ENCODE data around the gene MVB12B. TPM values are rescaled to one million over a fixed set of nuclear protein-coding genes. Genes with fewer than 3 reads are reported as not detected.

Gene MVB12B
- polyA plus RNA-seq, 1 donor from 2014 or later: 39.5 TPM

- Histone ChIP-seq H2AFZ (ENCODE audit: low read depth, low read length) (no peak overlapping the region), H4K20me1 (ENCODE audit: insufficient read depth) (no peaks in the 10 kb centered on the region), H3K27ac (ENCODE audit: low read length) (no peak overlapping the region), H3K4me3 (ENCODE audit: low read length) (no peak overlapping the region), H3K36me3 (ENCODE audit: insufficient read depth, low read length) (no peaks in the 10 kb centered on the region), H3K4me2 (ENCODE audit: low read length) (no peak overlapping the region), H3K27me3 (ENCODE audit: insufficient read depth, low read depth, low read length) (no peaks in the 10 kb centered on the region), H3K9me3 (ENCODE audit: low read length) (no peaks in the 10 kb centered on the region), H3K9me2 (ENCODE audit: insufficient read depth, low read length) (no peaks in the 10 kb centered on the region), H3K79me2 (replicated peaks; ENCODE audit: insufficient read depth, low read length) (no peaks in the 10 kb centered on the region), H3F3A (ENCODE audit: insufficient read depth, low read length, poor library complexity, severe bottlenecking) (no peaks in the 10 kb centered on the region), H3K9ac (ENCODE audit: low read length) (no peak overlapping the region)
- TF ChIP-seq TAF1 (IDR thresholded peaks at IDR 0.05; ENCODE audit: low read depth): no peak
- no peak for TF ChIP-seq EZH2 (IDR thresholded peaks at IDR 0.05; ENCODE audit: borderline replicate concordance, insufficient read depth, low read length, poor library complexity, severe bottlenecking)
These were observed 17.0 kb upstream of the MVB12B start for GRCh38 chr9:126309427-126310189.

- Histone ChIP-seq H4K20me1 (ENCODE audit: insufficient read depth) (no peaks in the 10 kb centered on the region), H3K4me3 (ENCODE audit: low read length) (no peak overlapping the region), H3K9ac (ENCODE audit: low read length) (no peak overlapping the region), H3K4me2 (ENCODE audit: low read length) (no peak overlapping the region), H3K27me3 (ENCODE audit: insufficient read depth, low read depth, low read length) (no peaks in the 10 kb centered on the region), H3K9me2 (ENCODE audit: insufficient read depth, low read length) (no peaks in the 10 kb centered on the region), H3K79me2 (replicated peaks; ENCODE audit: insufficient read depth, low read length) (no peaks in the 10 kb centered on the region), H3F3A (ENCODE audit: insufficient read depth, low read length, poor library complexity, severe bottlenecking) (no peaks in the 10 kb centered on the region), H3K36me3 (ENCODE audit: insufficient read depth, low read length) (no peaks in the 10 kb centered on the region), H2AFZ (ENCODE audit: low read depth, low read length) (no peak overlapping the region), H3K9me3 (ENCODE audit: low read length) (no peaks in the 10 kb centered on the region), H3K27ac (ENCODE audit: low read length) (no peak overlapping the region)
- TF ChIP-seq SMC3 (conservative IDR thresholded peaks at IDR 0.05; ENCODE audit: poor library complexity) (no peak), EZH2 (IDR thresholded peaks at IDR 0.05; ENCODE audit: borderline replicate concordance, insufficient read depth, low read length, poor library complexity, severe bottlenecking) (no peak), TAF1 (IDR thresholded peaks at IDR 0.05; ENCODE audit: low read depth) (no peak), MXI1 (conservative IDR thresholded peaks at IDR 0.05; ENCODE audit: poor library complexity, severe bottlenecking) (no peak), EP300 (conservative IDR thresholded peaks at IDR 0.05; ENCODE audit: poor library complexity, severe bottlenecking) (no peak)
These were observed 13.8 kb upstream of the MVB12B start for GRCh38 chr9:126312584-126313551.

- no peak overlapping the region for H3K4me3 ChIP-seq (ENCODE audit: low read length)
- TF ChIP-seq REST (IDR thresholded peaks at IDR 0.05; ENCODE audit: borderline replicate concordance): no peak
- H3K9me2 ChIP-seq (ENCODE audit: insufficient read depth, low read length): no peaks in the 10 kb centered on the region
- no peaks in the 10 kb centered on the region for H3K27me3 ChIP-seq (ENCODE audit: insufficient read depth, low read depth, low read length)
- no peaks in the 10 kb centered on the region for H3K36me3 ChIP-seq (ENCODE audit: insufficient read depth, low read length)
- H3K79me2 ChIP-seq (replicated peaks; ENCODE audit: insufficient read depth, low read length): no peaks in the 10 kb centered on the region
- no peak overlapping the region for H3K27ac ChIP-seq (ENCODE audit: low read length)
- H3K9me3 ChIP-seq (ENCODE audit: low read length): no peaks in the 10 kb centered on the region
- H3K4me2 ChIP-seq (ENCODE audit: low read length): no peak overlapping the region
- no peak overlapping the region for H2AFZ ChIP-seq (ENCODE audit: low read depth, low read length)
- no peaks in the 10 kb centered on the region for H3F3A ChIP-seq (ENCODE audit: insufficient read depth, low read length, poor library complexity, severe bottlenecking)
- H3K9ac ChIP-seq (ENCODE audit: low read length): no peak overlapping the region
- no peaks in the 10 kb centered on the region for H4K20me1 ChIP-seq (ENCODE audit: insufficient read depth)
These were observed 10.5 kb upstream of the MVB12B start for GRCh38 chr9:126316085-126316655.
